Sigmoid colon (tissue), 4 donors: ENCODE results near the gene ADARB2.

Source experiments
- CTCF ChIP-seq, 4 experiments: fragments of 450-650 bp in 3 of 4; fragments of 200-600 bp in 1 of 4; IDR thresholded peaks; one replicate each; pipeline ENCODE4 v1.5.1; 2016 to 2019; ENCODE audit warnings: antibody characterized with exemption in 4 of 4, mild to moderate bottlenecking in 3 of 4, moderate library complexity in 2 of 4
- POLR2AphosphoS5 ChIP-seq, 4 donors: sonication (generic); formaldehyde crosslinking; IDR thresholded peaks; one replicate each; pipeline ENCODE4 v1.6.1; 2017; ENCODE audit warnings: antibody characterized with exemption in 4 of 4

- TF ChIP-seq CTCF (IDR thresholded peaks at IDR 0.05) (no peak), POLR2AphosphoS5 (IDR thresholded peaks at IDR 0.05) (no peak)
Observed at GRCh38 chr10:1578392-1579140, 158.8 kb downstream of the ADARB2 start.
